ENCODE measurements around the gene KYNU.
"Not testable (repeated sequence)": the region's sequence is repeated elsewhere in the genome, so short reads cannot be mapped to it uniquely, and the experiment has no call there.

The KYNU gene

DNA sequence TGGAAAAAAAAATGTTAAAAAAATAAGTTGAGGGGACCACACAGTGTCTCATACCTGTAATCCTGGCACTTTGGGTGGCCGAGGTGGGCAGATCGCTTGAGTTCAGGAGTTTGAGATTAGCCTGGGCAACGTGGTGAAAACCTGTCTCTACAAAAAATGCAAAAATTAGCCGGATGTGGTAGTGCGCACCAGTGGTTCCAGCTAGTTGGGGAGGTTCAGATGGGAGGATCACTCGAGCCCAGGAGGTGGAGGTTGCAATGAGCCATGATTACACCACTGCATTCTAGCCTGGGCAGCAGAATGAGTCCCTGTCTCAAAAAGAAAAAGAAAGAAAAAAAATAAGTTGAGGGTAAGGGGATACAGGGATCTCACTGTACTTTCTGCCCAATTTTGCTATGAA, 6.1 kb upstream of the KYNU start:
- no peak for DNase-seq (ENCODE audit: low spot score)

DNA sequence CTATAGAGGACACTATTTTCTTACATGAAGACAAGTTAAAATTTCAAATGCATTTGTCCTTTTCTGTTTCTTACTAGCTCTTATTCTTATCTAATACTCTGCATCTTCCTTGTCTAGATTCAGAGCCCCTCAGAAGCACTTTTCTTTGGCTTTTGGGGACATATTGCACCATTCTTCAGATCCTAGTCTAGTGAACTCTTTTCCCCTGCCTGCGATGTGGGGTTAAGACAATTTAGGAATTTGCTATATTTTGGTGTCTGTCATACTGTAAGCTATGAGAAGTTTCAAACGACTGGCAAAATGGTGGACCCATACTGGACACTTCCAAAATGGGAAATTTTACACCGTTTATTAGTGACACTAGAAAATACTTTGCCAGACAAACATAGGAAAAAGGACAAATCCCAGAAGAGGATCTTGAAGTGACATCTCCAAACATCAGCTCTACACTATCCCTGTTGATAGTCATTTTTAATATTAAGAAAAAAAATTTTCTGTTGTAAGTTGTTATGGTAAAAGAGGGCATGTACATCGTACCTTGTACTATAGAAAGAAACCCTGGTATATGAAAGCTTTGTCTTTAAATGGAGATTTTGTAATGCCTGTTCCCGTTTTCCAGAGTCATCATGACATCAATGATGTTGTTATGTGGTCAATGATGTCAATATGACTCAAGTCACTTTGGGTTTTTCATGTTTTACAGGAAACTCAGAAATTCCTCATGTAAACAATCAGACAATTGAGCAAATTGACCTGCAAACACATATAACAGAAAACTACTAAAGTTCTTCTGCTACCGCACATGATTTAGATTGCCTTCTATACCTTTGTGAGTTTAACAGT, 4.4 kb upstream of the KYNU start:
- no peak for DNase-seq (ENCODE audit: low spot score)

DNA sequence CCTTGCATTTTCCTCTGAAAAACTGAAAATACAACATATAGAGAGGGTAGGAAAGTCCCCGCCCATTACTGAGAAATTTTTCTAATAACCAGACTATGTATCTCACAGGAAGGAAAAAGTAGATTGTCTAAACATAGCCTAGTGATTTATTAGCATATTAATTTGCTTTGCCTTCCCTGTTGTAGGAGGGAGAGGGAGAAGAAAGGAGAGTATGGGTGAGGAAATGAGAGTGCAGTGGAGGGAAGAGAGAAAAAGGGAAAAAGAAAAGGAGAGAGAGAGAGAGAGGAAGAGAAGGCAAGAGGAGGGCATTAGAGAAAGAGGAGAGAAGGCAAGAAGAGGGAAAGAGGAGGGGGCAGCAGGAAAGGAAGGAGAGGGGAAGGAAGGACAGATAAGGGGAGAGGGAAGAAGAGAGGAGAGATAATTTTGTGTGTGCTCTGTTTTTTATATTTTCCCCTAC, 3.6 kb upstream of the KYNU start:
- no peak for DNase-seq (ENCODE audit: low spot score)

DNA sequence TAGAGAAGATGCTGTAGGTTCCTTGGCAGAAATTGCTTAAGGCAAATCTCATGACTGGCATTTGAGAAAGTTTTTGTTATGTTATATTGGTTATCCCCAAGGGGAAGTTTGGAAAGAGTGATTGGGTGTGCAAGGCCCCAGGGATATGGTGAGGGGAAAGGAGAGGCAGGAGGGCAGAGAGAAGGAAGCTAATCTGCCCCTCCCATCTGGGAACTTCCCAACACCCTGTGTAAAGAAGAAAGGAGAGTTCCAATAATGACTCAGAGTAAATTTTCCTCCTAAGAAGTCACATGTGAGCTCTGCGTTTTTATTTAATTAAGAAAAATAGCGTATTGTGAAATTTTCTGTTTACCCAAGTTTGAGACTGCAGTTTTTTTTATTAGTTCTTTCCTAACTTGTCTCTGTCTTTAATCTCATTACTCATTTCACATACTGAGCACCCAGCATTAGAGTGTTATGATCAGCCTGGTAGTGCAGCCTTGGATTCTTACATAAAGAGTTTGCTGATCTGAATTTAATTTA, 3.1 kb upstream of the KYNU start:
- no peak for DNase-seq (ENCODE audit: low spot score)

DNA sequence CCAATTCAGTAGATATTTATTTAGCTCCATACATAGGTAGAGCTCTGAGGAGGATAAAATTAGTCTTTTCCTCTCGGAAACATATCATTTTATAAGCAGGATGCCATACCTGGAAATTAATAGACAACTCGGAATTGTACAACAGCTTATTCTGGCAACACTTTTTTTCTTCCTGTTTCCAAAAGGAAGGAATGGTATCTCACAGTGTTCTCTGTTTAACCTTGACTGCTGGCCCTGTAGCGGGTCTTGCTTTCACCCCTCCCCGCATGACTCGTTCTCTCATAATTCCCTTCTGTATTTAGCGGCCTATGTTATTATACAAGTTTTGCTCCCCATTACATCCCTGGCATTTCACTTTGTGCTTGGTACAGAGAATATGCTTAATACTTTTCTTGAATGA, 2.5 kb upstream of the KYNU start:
- no peak for DNase-seq (ENCODE audit: low spot score)

DNA sequence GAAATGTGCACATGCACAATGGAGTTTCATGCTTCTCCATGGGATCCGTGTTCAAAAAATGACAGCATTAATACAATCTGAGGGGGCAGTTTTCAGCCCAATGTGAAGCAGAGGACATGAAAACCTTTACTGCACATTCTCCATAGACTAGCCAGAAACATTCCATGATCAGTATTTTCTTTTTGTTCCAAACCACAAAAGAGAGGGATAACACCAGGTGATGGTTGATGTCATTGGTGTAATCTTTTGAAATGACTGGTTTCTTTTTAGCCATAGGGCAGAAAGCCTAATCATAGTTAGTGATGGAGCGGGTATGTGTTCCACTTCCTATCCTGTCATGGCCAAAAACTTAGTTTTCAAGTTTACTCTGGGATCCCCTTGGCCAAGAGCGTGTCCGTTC, 1.8 kb upstream of the KYNU start:
- DNase-seq (ENCODE audit: low spot score) = no peak

DNA sequence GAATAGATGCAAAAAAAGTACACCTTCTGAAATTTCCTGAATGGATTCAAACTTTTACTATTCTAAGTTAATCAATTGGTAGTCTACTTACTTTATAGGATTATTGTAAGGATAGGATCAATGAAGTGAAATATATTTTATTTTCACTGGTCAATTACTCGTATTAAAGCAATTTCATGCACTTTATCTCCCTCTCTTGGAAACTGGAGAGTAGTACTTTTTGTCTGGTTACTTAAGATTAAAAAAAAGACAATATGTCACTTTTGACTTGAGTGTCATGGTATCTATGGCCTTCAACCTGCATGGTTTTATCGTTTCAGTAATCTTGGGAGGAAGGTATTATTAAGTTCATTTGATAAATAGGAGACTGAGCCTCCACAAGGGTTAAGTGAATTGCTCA, 1.0 kb upstream of the KYNU start:
- DNase-seq (ENCODE audit: low spot score) = no peak

DNA sequence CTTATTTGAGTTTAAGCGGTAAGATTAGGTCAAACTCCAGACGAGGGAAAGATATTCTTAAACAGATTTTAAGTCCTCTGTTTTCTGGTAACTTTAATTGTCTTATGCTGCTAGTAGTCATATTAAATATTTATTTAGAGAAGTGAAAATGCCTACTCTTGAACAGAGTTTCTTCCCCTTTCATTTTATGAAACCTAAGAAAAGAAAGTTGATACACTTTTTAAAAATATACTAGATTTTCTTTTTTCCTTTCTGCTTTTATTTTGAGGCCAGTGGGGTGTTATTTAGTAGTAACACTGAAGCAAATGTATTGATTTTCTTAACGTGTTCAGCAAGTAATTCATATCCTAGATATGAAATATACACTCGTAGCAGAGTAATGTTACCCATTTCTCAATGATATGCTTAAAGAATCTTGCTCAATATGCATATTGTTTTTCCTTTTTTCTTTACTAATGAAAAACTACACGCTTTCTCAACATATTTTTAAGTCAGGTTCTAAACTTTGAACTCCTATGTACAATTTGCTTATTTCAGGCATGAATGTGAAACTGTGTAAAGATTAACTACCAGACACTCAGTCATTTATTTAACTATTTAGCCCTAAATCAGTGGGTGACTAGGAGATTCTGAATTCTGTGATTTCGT, 691 bp downstream of the KYNU start:
- no peak for DNase-seq (ENCODE audit: low spot score)

DNA sequence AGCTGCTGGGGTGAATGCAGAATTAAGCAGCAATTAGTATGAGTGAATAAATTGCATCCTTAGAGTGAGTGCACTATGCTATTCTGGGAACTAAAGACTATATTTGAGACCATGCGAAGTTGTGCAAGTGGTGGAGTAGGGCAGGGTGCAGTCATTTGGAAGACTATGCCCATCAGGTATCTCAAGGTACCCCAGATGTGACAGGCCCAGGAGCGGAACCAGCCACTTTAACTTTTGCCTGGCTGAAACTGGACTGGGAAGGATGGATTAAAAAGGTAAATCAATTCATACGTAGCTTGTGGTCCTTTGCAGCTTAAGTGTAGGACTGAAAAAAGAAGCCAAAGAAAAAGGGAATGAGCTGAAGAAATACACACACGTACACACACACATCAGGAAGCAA, 1.7 kb downstream of the KYNU start:
- DNase-seq (ENCODE audit: low spot score) = no peak

DNA sequence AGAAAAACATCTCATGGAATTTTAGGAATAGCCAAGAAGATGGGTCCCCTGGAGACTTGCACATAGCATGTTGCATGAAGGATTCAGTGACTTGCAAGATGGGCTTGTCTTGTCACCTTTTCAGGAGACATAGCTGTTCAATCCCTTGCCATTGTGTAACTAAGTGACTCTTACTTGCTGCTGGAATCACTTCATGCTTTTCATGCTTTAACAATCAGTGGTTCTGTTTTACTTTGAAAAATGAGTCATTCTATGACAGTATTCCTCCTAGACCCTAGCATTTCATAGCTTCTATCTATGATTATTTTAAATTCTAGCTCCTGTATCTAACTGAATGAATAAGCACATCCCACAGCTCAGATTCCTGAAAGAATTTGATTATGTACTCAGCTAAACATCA, 2.8 kb downstream of the KYNU start:
- DNase-seq (ENCODE audit: low spot score) = no peak

DNA sequence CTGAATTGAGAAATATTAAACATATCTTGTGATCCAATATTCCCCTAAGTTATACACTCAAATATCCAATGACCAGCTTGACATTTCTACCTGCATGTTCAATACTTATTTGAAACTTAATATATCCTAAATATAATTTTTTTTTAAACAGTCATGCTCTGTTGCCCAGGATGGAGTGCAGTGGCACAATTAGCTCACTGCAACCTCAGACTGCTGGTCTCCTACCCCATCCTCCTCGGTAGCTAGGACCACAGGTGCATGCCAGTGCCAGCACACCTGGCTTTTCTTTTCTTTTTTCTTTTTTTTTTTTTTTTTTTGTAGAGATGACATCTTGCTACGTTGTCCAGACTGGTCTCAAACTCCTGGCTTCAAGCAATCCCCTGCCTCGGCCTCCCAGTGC, 4.2 kb downstream of the KYNU start:
- DNase-seq (ENCODE audit: low spot score) = no peak

DNA sequence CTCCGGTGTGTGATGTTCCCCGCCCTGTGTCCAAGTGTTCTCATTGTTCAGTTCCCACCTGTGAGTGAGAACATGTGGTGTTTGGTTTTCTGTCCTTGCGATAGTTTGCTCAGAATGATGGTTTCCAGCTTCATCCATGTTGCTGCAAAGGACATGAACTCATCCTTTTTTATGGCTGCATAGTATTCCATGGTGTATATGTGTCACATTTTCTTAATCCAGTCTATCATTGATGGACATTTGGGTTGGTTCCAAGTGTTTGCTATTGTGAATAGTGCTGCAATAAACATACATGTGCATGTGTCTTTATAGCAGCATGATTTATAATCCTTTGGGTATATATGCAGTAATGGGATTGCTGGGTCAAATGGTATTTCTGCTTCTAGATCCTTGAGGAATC, 5.0 kb downstream of the KYNU start:
- DNase-seq (ENCODE audit: low spot score) = not testable (repeated sequence)

DNA sequence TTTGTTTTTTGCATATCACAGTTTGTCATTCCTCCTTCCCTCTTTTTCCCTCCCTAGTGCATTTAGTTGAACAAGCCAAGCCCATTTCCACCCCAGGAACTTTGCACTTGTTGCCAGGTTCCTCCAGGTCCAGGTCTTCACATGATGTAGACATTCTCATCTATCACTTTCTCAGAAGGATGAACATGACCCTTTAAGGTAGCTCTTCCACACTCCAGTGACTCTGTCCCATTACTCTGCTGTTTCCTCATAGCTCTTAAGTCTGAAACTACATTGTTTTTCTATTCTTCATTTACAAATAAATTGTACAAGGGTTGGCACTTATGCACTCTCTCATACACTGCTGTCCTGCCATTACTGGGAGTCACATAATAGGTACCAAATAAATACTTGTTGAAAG, 6.1 kb downstream of the KYNU start:
- no peak for DNase-seq (ENCODE audit: low spot score)

DNA sequence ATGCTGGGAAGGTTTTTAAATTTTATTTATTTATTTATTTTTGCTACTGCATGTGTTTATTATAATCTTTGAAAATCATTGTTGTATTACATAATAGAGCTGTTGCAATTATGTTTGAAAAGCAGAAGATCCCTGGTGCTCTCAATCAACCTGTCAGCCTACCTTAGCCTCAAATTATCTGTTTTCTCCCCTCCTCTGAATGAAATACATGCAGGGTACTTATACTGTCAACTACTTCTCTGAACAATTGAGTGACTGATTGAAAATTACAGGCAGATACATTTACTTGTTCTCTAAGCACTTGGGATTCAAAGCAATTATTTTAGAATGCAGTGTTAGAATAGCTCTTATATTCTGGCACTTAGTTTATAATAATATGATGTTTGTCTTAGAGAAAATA, 8.1 kb downstream of the KYNU start:
- DNase-seq (ENCODE audit: low spot score) = no peak

DNA sequence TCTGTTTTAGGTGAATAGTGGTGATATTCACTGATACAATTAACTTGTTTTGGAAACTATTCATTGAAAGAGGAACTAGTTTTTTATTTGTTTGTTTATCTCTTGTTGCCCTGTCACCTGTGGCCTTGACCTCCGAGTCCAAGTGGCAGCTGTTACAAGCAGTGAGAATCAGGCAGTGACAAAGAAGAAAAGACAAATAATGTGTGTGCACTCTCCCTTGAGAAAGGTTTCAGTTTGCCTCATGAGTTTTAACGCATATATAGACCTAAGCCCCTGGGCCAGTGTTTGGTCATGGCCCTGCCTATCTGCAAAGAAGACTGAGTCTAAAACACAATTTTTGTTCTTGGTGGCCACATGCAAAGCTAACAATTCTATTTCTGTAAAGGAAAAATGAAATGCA, 15.3 kb downstream of the KYNU start:
- no peak for DNase-seq (ENCODE audit: low spot score)

DNA sequence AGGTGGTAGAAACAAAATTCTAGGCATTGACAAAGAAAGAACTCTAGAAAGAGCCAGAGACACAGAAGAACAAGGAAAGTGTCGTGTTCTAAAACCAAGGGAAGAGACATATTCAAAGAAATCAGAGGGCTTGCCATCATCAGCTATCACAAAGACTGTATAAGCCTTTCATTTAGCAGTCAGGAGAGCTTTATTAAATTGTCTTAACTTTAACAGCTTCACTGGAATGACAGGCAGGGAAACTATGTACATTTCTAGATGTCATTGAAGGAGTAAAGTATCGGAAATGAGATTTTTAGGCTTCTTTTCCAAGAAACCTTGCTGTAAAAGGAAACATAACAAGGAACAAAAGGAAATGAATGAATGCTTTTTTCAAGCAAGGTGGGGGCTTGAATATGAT, 15.8 kb downstream of the KYNU start:
- DNase-seq (ENCODE audit: low spot score) = no peak

DNA sequence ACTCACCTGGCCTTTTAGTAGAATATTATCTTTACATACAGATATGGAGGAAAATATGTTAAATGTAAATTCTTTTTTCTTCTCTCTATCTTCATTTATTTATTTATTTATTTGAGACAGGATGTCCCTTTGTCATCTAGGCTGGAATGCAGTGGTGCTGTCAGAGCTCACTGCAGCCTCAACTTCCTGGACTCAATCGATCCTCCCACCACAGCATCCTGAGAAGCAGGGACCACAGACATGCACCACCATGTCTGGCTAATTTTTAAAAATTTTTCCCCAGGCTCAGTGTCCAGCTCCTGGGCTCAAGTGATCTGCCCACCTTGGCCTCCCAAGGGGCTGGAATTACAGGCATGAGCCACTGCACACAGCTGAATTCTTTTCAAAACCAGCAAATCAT, 20.3 kb downstream of the KYNU start:
- no peak for DNase-seq (ENCODE audit: low spot score)

DNA sequence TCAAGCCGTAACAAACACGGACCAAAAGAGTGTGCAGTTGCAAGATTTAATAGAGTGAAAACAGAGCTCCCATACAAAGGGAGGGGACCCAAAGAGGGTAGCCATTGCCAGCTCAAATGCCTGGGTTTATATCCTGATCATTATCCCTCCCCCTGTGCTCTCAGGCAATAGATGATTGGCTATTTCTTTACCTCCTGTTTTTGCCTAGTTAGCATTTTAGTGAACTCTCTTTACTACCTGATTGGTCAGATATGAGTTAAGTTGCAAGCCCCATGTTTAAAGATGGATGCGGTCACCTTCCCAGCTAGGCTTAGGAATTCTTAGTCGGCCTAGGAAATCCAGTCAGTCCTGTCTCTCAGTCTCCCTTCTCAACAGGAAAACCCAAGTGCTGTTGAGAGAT, 22.9 kb downstream of the KYNU start:
- not testable (repeated sequence) for DNase-seq (ENCODE audit: low spot score)

DNA sequence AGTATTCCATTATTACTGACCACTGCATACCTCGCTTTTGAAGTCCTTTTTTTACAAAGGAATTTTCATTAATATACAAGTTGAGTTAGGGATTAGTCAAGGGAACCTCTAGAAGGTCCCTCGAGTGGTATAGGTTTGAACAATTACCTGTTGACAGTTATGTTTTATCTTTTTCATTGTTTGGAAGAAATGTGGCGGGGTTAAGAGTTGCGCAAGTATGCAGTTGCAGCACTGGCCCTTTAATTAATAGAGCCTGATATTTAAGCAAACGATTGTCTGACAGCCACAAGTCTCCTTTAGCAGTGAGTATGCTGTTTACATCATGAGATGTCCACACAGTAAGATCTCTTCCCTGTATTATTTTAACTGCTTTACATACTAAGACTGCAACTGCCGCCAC, 24.3 kb downstream of the KYNU start:
- DNase-seq (ENCODE audit: low spot score) = no peak

DNA sequence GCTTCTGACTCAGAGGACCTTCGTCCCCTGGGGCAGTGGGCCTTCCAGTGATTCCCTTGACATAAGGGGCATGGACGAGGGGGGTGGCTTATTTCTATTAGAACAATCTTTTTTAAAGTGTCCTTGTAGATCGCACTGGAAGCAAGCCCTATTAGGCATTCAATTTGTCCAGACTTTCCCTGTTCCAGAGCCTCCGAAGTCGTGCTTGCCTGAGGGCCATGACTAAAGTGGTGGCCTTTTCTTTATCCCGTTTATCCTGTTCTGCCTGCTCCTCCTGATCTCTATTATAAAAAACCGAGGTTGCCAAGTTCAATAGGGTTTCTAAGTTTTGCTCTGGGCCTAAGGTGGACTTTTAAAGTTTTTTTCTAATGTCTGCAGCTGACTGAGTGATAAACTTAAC, 26.3 kb downstream of the KYNU start:
- not testable (repeated sequence) for DNase-seq (ENCODE audit: low spot score)

DNA sequence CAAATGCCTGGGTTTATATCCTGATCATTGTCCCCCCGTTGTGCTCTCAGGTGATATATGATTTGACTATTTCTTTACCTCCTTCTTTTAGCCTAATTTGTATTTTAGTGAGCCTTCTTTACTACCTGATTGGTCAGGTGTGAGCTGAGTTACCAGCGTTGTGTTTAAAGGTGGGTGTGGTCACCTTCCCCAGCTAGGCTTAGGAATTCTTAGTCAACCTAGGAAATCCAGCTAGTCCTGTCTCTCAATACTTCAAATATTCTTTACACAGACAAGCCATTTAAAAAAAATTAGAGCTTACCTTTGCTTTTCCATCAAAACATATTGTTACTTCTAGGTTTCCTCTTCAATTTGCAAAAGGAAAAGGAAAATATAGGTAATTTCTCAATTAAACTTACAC, 30.2 kb downstream of the KYNU start:
- DNase-seq (ENCODE audit: low spot score) = no peak

DNA sequence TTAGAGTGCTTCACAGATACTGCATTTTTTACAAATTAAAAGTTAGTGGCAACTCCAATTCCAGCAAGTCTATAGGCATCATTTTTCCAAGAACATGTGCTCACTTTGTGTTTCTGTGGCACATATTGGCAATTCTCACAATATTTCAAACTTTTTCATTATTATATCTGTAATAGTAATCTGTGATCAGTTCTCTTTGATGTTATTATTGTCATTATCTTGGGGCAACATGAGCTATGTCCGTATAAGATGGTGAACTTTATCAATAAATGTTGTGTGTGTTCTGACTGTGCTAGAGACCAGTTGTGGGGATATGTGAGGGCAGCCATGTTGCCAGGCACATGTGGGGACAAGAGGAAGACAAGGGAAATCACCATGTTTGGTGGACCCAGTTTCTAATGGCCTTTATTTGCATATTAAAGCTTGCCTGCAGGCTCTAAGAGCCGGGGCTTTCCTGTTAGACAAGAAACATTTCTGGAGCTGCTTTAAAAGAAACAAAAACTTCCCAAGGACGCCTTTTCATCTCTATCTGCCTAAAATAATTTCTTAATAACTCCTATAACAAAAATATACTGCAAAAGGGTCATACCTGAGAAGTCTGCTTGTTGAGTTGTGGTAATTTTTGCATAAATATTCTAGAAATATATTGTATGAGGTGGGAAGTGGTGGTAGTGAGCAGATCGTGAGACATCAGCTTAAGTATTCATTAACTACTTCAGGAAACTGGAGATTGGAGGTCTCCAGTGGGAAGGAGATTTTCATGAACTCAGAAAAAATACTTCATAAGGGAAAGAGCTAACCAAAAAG, 37.2 kb downstream of the KYNU start:
- no peak for DNase-seq (ENCODE audit: low spot score)

DNA sequence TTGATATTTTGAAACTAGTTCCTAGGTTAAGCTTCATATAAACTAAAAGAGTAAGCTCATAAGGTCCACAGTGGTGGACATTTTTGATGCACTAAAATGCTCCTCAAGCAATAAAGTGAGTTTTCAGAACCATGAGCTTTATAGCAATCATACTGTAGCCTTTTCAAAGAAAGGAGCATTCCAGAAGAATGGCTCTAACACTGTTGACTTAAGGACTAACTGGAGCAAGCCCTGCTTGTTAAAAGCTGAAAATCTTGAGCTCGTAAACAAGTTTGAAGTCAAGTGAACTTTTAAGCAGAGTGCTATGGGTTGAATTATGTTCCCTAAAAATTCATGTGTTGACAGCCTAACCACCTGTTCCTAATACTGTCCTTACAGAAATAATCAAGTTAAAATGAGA, 38.0 kb downstream of the KYNU start:
- DNase-seq (ENCODE audit: low spot score) = no peak

Data from left forelimb (tissue), 1 donor.